SU-DHL-6 (cell line): Measurements from ENCODE around the gene SLC28A2.
"Not testable (repeated sequence)": the region's sequence is repeated elsewhere in the genome, so short reads cannot be mapped to it uniquely, and the experiment has no call there.

Experiments used
- H2AFZ ChIP-seq: fragments of 200-600 bp; sonication (generic); 2 replicates; pipeline ENCODE4 v1.6.1; 2014; ENCODE audit warnings: low read depth, mild to moderate bottlenecking, moderate library complexity, mixed read lengths, antibody characterized with exemption, low read length; ENCODE audit not compliant: severe bottlenecking
- H3F3A ChIP-seq: fragments of 200-600 bp; shearing (Covaris generic); 2 replicates; pipeline ENCODE4 v1.6.0; 2016; ENCODE audit warnings: antibody characterized with exemption, mild to moderate bottlenecking; ENCODE audit not compliant: insufficient read depth
- H3K27ac ChIP-seq: fragments of 200-600 bp; sonication (generic); 2 replicates; pipeline ENCODE4 v1.5.1; 2016; ENCODE audit warnings: low read depth, mild to moderate bottlenecking, low read length, moderate library complexity, mixed read lengths
- H3K27me3 ChIP-seq: fragments of 200-600 bp; sonication (generic), shearing (Covaris generic); 2 replicates; pipeline ENCODE4 v1.6.0; 2014; ENCODE audit warnings: mild to moderate bottlenecking, low read length
- H3K36me3 ChIP-seq: fragments of 200-600 bp; sonication (generic); 2 replicates; pipeline ENCODE4 v1.6.1; 2014; ENCODE audit warnings: mild to moderate bottlenecking, low read length, mixed read lengths
- H3K4me2 ChIP-seq: fragments of 300-600, 200-600 bp; shearing (Covaris generic), sonication (generic); 2 replicates; pipeline ENCODE4 v1.6.0; 2014; ENCODE audit warnings: low read length, low read depth, mild to moderate bottlenecking; ENCODE audit not compliant: poor library complexity, severe bottlenecking
- H3K4me3 ChIP-seq: fragments of 200-600 bp; sonication (generic); 2 replicates; pipeline ENCODE4 v1.5.1; 2014; ENCODE audit warnings: antibody characterized with exemption, low read length, mild to moderate bottlenecking, mixed read lengths; ENCODE audit not compliant: insufficient read depth, poor library complexity, severe bottlenecking
- H3K79me2 ChIP-seq: fragments of 200-600 bp; sonication (generic); 2 replicates; pipeline ENCODE4 v1.6.1; 2014; ENCODE audit warnings: mild to moderate bottlenecking, low read length, moderate library complexity; ENCODE audit not compliant: insufficient read depth
- H3K9ac ChIP-seq: fragments of 200-600 bp; sonication (generic); 2 replicates; pipeline ENCODE4 v1.7.0; 2014; ENCODE audit warnings: mild to moderate bottlenecking, low read length
- H3K9me2 ChIP-seq: fragments of 200-600 bp; sonication (generic); replicated peaks from 2 replicates; pipeline ENCODE4 v1.6.1; 2014; ENCODE audit warnings: low read length; ENCODE audit not compliant: insufficient read depth
- H3K9me3 ChIP-seq: fragments of 200-600 bp; sonication (generic); 2 replicates; pipeline ENCODE4 v1.6.1; 2014; ENCODE audit warnings: low read length, mixed read lengths; ENCODE audit not compliant: insufficient read depth
- H4K20me1 ChIP-seq: fragments of 200-600 bp; sonication (generic); 2 replicates; pipeline ENCODE4 v1.6.1; 2014; ENCODE audit warnings: low read depth, mild to moderate bottlenecking, antibody characterized with exemption, low read length, moderate library complexity, mixed read lengths
- CTCF ChIP-seq: fragments of 200-600 bp; sonication (generic); IDR thresholded peaks from one replicate; pipeline ENCODE4 v1.5.1; 2017; ENCODE audit warnings: antibody characterized with exemption, mild to moderate bottlenecking, low read length, moderate library complexity; ENCODE audit not compliant: insufficient read depth, poor library complexity, severe bottlenecking
- EZH2phosphoT487 ChIP-seq: fragments of 200-600 bp; sonication (generic), shearing (Covaris generic); conservative IDR thresholded peaks from 2 replicates; pipeline ENCODE4 v1.6.1; 2018; ENCODE audit warnings: mild to moderate bottlenecking, antibody characterized with exemption, low read length, moderate library complexity, mixed read lengths

The SLC28A2 gene

GRCh38 chr15:45304711-45305110 is 52.7 kb downstream of the SLC28A2 start:
- H3K27ac ChIP-seq, result no peak overlapping the region
- no peaks in the 10 kb centered on the region for H3K36me3 ChIP-seq
- no peak overlapping the region for H3K9ac ChIP-seq
- TF ChIP-seq EZH2phosphoT487 (no peak), CTCF (no peak)
- no peak overlapping the region for H3K4me2 ChIP-seq
- H2AFZ ChIP-seq, result no peak overlapping the region
- H3K4me3 ChIP-seq, result no peak overlapping the region
- H3F3A ChIP-seq, result no peaks in the 10 kb centered on the region
- no peaks in the 10 kb centered on the region for H3K27me3 ChIP-seq
- H3K79me2 ChIP-seq, result no peaks in the 10 kb centered on the region
- H3K9me2 ChIP-seq, result no peaks in the 10 kb centered on the region
- no peaks in the 10 kb centered on the region for H4K20me1 ChIP-seq
- no peaks in the 10 kb centered on the region for H3K9me3 ChIP-seq

GRCh38 chr15:45306105-45306504 is 54.1 kb downstream of the SLC28A2 start:
- Histone ChIP-seq H3K4me2 (no peak overlapping the region), H3K9me2 (no peaks in the 10 kb centered on the region), H3K79me2 (no peaks in the 10 kb centered on the region), H3K9me3 (no peaks in the 10 kb centered on the region), H3K9ac (no peak overlapping the region), H3K27me3 (no peaks in the 10 kb centered on the region), H3K36me3 (no peaks in the 10 kb centered on the region), H3K4me3 (no peak overlapping the region), H4K20me1 (no peaks in the 10 kb centered on the region), H3F3A (no peaks in the 10 kb centered on the region), H3K27ac (no peak overlapping the region), H2AFZ (no peak overlapping the region)
- TF ChIP-seq EZH2phosphoT487, result no peak
- no peak for TF ChIP-seq CTCF

GRCh38 chr15:45307230-45307924 is 55.3 kb downstream of the SLC28A2 start:
- Histone ChIP-seq H3K4me2 (peak overlapping the region; percentile 28), H4K20me1 (no peaks in the 10 kb centered on the region), H3K27ac (no peak overlapping the region), H3K9me3 (no peaks in the 10 kb centered on the region), H3K27me3 (no peaks in the 10 kb centered on the region), H3K36me3 (no peaks in the 10 kb centered on the region), H3K4me3 (no peak overlapping the region), H3K9ac (no peak overlapping the region; the same call in 1 of the 2 replicates), H3K79me2 (no peaks in the 10 kb centered on the region), H3F3A (no peaks in the 10 kb centered on the region), H3K9me2 (no peaks in the 10 kb centered on the region), H2AFZ (no peak overlapping the region)
- TF ChIP-seq EZH2phosphoT487, result no peak
- TF ChIP-seq CTCF, result no peak

GRCh38 chr15:45314117-45314516 is 62.1 kb downstream of the SLC28A2 start:
- not testable (repeated sequence) for H3K27me3 ChIP-seq, H3K9me2 ChIP-seq, H3K4me2 ChIP-seq, H3K36me3 ChIP-seq, H3K27ac ChIP-seq, H3F3A ChIP-seq, H3K79me2 ChIP-seq, H2AFZ ChIP-seq, H3K9ac ChIP-seq, H3K9me3 ChIP-seq, H4K20me1 ChIP-seq, H3K4me3 ChIP-seq
